ENCODE results near the gene RAPGEF1. TPM values are rescaled to one million over a fixed set of nuclear protein-coding genes. Genes with fewer than 3 reads are reported as not detected.

RAPGEF1 gene
- total RNA-seq, 2 donors from 2014 or later = 28.6 to 63.8 TPM

DNA sequence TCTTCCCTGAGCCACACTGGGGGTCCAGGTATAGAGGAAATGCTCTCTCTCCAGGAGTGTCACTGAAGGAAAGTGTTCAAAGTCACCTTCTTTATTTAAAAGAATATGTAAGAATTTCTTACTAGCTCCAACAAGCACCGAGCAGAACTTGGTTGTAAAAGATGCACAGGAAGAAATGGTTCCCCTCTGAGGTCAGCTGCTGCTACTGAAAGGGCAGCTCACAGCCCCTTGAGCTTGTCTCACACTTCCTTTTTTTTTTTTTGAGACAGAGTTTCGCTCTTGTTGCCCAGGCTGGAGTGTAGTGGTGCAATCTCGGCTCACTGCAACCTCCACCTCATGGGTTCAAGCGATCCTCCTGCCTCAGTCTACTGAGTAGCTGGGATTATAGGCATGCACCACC lies 117.4 kb downstream of the RAPGEF1 start:
- Histone ChIP-seq H3K4me3 (no peak overlapping the region), H3K9me3 (no peaks in the 10 kb centered on the region), H3K4me1 (replicated peaks) (no peaks in the 10 kb centered on the region), H3K27ac (no peak overlapping the region), H3K36me3 (no peaks in the 10 kb centered on the region), H3K27me3 (replicated peaks; ENCODE audit: insufficient read depth) (no peaks in the 10 kb centered on the region)
- TF ChIP-seq CTCF (IDR thresholded peaks at IDR 0.05) = no peak
- TF ChIP-seq POLR2AphosphoS5 (IDR thresholded peaks at IDR 0.05) = no peak
- TF ChIP-seq POLR2A (IDR thresholded peaks at IDR 0.05) = no peak
- WGBS = 87% methylated on average over 4 of the region's 4 CpGs
- DNase-seq (ENCODE audit: low spot score) = no peak
- intact Hi-C loops (cut with DNase I) = no loop called here

DNA sequence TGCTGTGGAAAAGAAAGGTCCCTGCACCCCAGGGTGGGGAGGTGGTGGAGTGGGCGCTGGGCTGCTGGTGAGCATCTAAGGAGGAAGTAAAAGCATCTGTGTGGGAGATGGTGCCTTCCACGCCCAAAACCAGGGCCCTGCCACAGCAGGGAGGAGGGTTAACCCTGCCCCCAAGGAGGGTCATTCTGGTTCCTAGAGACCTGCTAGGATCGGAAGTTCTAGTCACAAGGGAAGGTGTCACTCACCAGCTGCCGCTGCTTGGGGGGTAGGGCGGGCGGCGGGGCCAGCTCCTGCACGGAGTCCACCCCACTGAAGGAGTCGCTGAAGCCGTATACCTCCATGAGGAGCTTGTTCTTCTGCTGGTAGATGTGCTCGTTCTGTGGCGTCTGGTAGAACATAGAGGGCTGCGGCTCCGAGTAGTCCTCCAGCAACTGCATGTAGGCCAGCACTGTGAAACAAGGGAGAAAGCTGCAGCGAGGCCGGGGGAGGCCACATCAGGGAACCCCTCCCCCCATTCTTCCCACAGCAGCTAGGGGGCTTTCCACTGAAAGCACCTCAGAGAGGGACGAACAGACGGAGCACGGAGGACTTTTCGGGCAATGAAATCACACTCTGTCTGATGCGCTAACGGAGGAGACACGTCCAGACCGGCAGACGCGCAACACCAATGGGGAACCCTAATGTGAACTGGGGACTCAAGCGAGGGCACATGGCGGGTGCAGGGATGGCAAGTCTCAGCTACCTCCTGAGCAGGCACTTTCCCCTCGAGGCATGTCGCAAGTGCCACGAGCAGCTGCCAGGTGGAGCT lies 118.1 kb downstream of the RAPGEF1 start:
- H3K4me3 ChIP-seq = no peak overlapping the region
- no peaks in the 10 kb centered on the region for H3K36me3 ChIP-seq
- no peak overlapping the region for H3K27ac ChIP-seq
- no peaks in the 10 kb centered on the region for H3K9me3 ChIP-seq
- no peak for TF ChIP-seq POLR2AphosphoS5 (IDR thresholded peaks at IDR 0.05)
- intact Hi-C loops (cut with DNase I) = no loop called here
- no peaks in the 10 kb centered on the region for H3K27me3 ChIP-seq (replicated peaks; ENCODE audit: insufficient read depth)
- H3K4me1 ChIP-seq (replicated peaks) = no peaks in the 10 kb centered on the region
- WGBS = 71% methylated on average over 31 of the region's 31 CpGs
- DNase-seq (ENCODE audit: low spot score) = peak; percentile 43

GRCh38 chr9:131620764-131621520 lies 118.9 kb downstream of the RAPGEF1 start:
- no peak for DNase-seq (ENCODE audit: low spot score)
- intact Hi-C loops (cut with DNase I) = no loop called here
- H3K4me3 ChIP-seq = no peak overlapping the region
- TF ChIP-seq POLR2AphosphoS5 (IDR thresholded peaks at IDR 0.05) (no peak), CTCF (IDR thresholded peaks at IDR 0.05) (no peak), POLR2A (IDR thresholded peaks at IDR 0.05) (no peak)
- no peak overlapping the region for H3K27ac ChIP-seq
- no peaks in the 10 kb centered on the region for H3K36me3 ChIP-seq
- H3K27me3 ChIP-seq (replicated peaks; ENCODE audit: insufficient read depth) = no peaks in the 10 kb centered on the region
- whole genome bisulfite sequencing = 87% methylated on average over 9 of the region's 9 CpGs
- no peaks in the 10 kb centered on the region for H3K9me3 ChIP-seq
- H3K4me1 ChIP-seq (replicated peaks) = no peaks in the 10 kb centered on the region

DNA sequence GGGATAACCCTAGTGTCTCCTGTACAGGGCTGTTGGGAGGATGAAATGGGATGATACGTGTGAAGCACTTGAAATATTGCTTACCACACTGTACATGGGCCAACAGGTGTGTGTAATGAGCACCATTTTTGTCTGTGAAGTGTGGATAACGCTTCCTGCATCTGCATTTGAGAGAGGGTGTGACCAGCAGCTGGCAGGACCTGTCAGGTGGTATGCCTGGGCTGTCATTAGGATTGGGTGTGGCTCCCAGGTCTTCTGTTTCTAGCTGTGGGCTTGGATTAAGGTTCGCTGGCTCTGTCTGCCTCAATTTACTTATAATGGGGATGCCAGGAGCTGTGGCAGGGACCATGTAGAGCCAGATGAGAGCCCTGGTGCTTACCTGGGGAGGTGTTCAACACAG lies 120.2 kb downstream of the RAPGEF1 start:
- TF ChIP-seq POLR2A (IDR thresholded peaks at IDR 0.05) (no peak), POLR2AphosphoS5 (IDR thresholded peaks at IDR 0.05) (no peak), CTCF (IDR thresholded peaks at IDR 0.05) (no peak)
- Histone ChIP-seq H3K9me3 (no peaks in the 10 kb centered on the region), H3K27ac (no peak overlapping the region), H3K4me3 (no peak overlapping the region), H3K36me3 (no peaks in the 10 kb centered on the region), H3K27me3 (replicated peaks; ENCODE audit: insufficient read depth) (no peaks in the 10 kb centered on the region), H3K4me1 (replicated peaks) (no peaks in the 10 kb centered on the region)
- no peak for DNase-seq (ENCODE audit: low spot score)
- intact Hi-C loops (cut with DNase I) = no loop called here
- 91% methylated on average over 3 of the region's 3 CpGs for WGBS

DNA sequence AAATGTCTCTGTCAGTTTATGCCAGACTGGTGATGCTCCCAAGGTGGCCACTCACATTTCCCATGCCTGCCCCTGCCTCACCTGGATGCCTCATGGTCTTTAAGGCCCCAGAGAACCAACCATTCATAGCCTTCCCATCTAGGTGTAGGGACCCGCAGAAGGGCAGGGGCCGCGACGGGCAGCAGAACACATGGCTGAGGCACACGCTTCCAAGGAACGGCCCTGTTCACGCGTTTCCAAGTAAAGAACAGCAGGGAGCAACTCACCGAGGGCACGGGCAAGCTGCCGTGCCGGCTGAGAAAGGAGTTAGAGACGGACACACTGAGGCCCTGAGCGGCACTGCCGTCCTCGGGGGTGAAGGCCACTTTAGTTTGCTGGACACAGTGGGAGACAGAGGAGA lies 121.1 kb downstream of the RAPGEF1 start:
- no peak for DNase-seq (ENCODE audit: low spot score)
- Histone ChIP-seq H3K27me3 (replicated peaks; ENCODE audit: insufficient read depth) (no peaks in the 10 kb centered on the region), H3K4me1 (replicated peaks) (no peaks in the 10 kb centered on the region), H3K27ac (no peak overlapping the region), H3K9me3 (no peaks in the 10 kb centered on the region), H3K36me3 (no peaks in the 10 kb centered on the region), H3K4me3 (no peak overlapping the region)
- no peak for TF ChIP-seq CTCF (IDR thresholded peaks at IDR 0.05)
- no peak for TF ChIP-seq POLR2A (IDR thresholded peaks at IDR 0.05)
- TF ChIP-seq POLR2AphosphoS5 (IDR thresholded peaks at IDR 0.05) = no peak
- intact Hi-C loops (cut with DNase I) = no loop called here
- WGBS = 95% methylated on average over 16 of the region's 16 CpGs
